C4-2B (cell line): ENCODE measurements around the gene LRP6.

ENCODE experiments used
- CTCF ChIP-seq: fragments of 450-650 bp; conservative IDR thresholded peaks from 2 replicates; pipeline ENCODE4 v1.5.1; 2017; ENCODE audit warnings: mild to moderate bottlenecking
- ZFX ChIP-seq: fragments of 450-650 bp; IDR thresholded peaks from 2 replicates; pipeline ENCODE4 v1.6.1; 2017

GRCh38 chr12:12272869-12273268, 6.0 kb upstream of the LRP6 start:
- TF ChIP-seq CTCF (no peak), ZFX (no peak)
